H1 (cell line): ENCODE measurements around the gene TSKU. TPM values are rescaled to one million over a fixed set of nuclear protein-coding genes. Genes with fewer than 3 reads are reported as not detected.

Experiments used
- ASH2L ChIP-seq: fragments of 200-600, 300-600 bp; sonication (generic); IDR thresholded peaks from one replicate; pipeline ENCODE4 v1.7.1; 2017; ENCODE audit warnings: low read length
- JUND ChIP-seq: IDR thresholded peaks from 2 replicates; pipeline ENCODE4 v1.6.1; 2011; ENCODE audit warnings: mild to moderate bottlenecking, improper control_type of control experiment, low read length
- MAFK ChIP-seq: IDR thresholded peaks from 2 replicates; pipeline ENCODE4 v1.6.1; 2012; ENCODE audit warnings: low read depth, mild to moderate bottlenecking, improper control_type of control experiment, low read length
- POLR2AphosphoS5 ChIP-seq: IDR thresholded peaks from 2 replicates; pipeline ENCODE4 v1.6.1; 2011; ENCODE audit warnings: low read depth, low read length
- SP1 ChIP-seq: IDR thresholded peaks from 2 replicates; pipeline ENCODE4 v1.6.1; 2011; ENCODE audit warnings: low read depth, low read length
- TAF1 ChIP-seq: IDR thresholded peaks from 2 replicates; pipeline ENCODE4 v1.6.1; 2011; ENCODE audit warnings: mild to moderate bottlenecking, low read depth, low read length
- TBP ChIP-seq: IDR thresholded peaks from 2 replicates; pipeline ENCODE4 v1.6.1; 2011; ENCODE audit warnings: low read depth, low read length, improper control_type of control experiment
- polyA plus RNA-seq, 7 experiments: library from polyadenylated mRNA; depleted of rRNA in 3 of 7; stranded (reverse) in 5 of 7; unstranded in 2 of 7; fragments of >200 nt in 5 of 7; fragments of 200-250 nt in 2 of 7; gene quantifications; 1 replicate in 5 of 7; 2 replicates in 1 of 7; 4 replicates in 1 of 7; pipeline versions ENCODE4 v1.2.1 to v1.2.3, GENCODE V29; 2011 to 2013; ENCODE audit warnings: missing spikeins in 2 of 7, mixed read lengths in 2 of 7
- total RNA-seq: library from RNA; stranded (reverse); fragmentation: NEBNext Ultra II Directional; extraction: Animal tissue kit (Norgen Biotek cat#: 25700); gene quantifications from 2 replicates; pipeline ENCODE4 v1.2.1, GENCODE V29; 2021

TSKU gene
- total and polyA plus RNA-seq, 2 of the 8 experiments (the other 6 are each of a cell fraction or from before 2014, with no cell fraction given), result 22.8 to 28.4 TPM

DNA sequence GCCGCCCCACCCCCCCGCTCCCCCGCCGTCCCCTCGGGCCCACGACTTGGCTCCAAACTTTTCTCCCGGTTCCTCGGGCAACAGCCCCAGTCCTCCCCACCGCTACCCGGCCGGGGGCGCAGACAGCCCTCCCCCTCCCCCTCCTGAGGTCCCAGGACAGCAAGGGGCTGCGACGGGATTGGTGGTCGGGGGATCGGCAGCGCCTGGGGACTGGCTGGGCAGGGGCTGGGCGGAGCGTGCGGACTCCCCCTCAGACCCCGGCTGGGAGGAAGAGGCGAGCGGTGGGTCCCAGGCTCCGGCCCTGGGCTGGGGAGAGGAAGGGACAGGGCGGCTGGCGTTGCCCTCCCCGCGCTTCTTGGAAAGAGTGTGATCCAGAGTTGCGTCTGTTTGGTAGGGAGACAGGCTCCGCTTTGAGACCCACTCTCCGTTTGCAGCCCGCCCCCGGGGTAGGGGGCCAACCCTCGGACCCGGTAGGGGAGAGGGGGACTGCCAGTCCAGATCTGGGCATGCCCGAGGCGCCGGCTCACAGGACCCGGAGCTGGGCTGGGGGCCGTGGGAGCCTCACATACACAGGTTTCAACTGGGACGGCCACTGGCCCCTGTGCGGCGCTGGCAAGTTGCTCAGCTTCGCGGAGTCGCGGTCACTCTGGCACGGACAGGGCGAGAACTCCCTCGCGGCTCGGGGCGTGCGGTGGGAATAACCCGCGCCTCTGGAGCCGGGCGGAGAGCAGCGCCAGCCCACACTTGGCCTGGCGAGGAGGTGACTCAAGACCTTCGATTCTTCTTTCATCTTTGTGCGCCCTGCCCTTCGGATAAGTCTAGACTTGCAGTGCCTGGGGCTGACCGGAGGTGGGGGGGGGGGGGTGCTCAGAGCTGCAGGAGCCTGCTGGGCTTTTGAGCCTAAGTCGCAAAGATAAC is 999 bp downstream of the TSKU start (continued):
- TF ChIP-seq POLR2AphosphoS5 (0 out of 2 replicates have a peak, but pooled peaks have one; percentile 5), ASH2L (peak; percentile 13), TAF1 (peak; percentile 50), JUND (no peak), MAFK (no peak), SP1 (0 out of 2 replicates have a peak, but pooled peaks have one; percentile 34), TBP (peak; percentile 34; the same call in 1 of the 2 replicates)
